ENCODE data around the gene ABCF3.

DNA sequence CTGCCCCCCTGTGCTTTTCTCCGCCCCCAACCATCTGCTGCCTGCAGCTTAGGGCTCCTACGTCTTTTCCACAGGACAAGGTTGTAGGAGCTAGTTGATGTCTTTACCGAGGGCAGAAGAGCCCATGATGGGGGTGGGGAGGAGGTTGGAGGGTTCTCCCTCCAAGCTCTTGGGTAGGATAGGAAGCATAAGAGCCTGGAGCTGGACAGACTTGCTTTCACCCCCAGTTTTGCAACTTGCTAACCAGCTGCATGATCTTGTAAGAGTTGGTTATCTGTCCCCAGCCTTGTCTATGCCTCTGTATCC, 856 bp downstream of the ABCF3 start:
- TF ChIP-seq EZH2phosphoT487 (IDR thresholded peaks at IDR 0.05; ENCODE audit: low read depth, severe bottlenecking, unreplicated experiment) (no peak), EZH2 (IDR thresholded peaks at IDR 0.05; ENCODE audit: borderline replicate concordance) (no peak)
- TF ChIP-seq, protein P1, sequence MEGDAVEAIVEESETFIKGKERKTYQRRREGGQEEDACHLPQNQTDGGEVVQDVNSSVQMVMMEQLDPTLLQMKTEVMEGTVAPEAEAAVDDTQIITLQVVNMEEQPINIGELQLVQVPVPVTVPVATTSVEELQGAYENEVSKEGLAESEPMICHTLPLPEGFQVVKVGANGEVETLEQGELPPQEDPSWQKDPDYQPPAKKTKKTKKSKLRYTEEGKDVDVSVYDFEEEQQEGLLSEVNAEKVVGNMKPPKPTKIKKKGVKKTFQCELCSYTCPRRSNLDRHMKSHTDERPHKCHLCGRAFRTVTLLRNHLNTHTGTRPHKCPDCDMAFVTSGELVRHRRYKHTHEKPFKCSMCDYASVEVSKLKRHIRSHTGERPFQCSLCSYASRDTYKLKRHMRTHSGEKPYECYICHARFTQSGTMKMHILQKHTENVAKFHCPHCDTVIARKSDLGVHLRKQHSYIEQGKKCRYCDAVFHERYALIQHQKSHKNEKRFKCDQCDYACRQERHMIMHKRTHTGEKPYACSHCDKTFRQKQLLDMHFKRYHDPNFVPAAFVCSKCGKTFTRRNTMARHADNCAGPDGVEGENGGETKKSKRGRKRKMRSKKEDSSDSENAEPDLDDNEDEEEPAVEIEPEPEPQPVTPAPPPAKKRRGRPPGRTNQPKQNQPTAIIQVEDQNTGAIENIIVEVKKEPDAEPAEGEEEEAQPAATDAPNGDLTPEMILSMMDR (IDR thresholded peaks at IDR 0.05; ENCODE audit: poor library complexity): no peak
